HEK293 (cell line): Measurements from ENCODE around the gene TAGAP.
A peak's percentile ranks its signal among the peaks of the same experiment; 100 is the strongest.

Experiments
- CTCF ChIA-PET: fragments of 350-600 bp; formaldehyde crosslinking; extraction: SDS; loops from one replicate; lab custom pipeline; 2021; ENCODE audit warnings: antibody characterized with exemption; lab: Yijun Ruan, JAX
- POLR2A ChIA-PET: fragments of 300-600 bp; formaldehyde crosslinking; extraction: SDS; loops from one replicate; lab custom pipeline; 2020; ENCODE audit warnings: antibody characterized with exemption, inconsistent platforms; lab: Yijun Ruan, JAX
- H3K27ac ChIP-seq: fragments of 200-500 bp; sonication (Bioruptor generic); 2 replicates; pipeline ENCODE4 v1.5.1; 2014; ENCODE audit warnings: low read depth, low read length, control low read depth, inconsistent platforms; ENCODE audit errors: extremely low read depth
- H3K36me3 ChIP-seq, 2 experiments: fragments of 200-500 bp in 1 of 2; sonication (Bioruptor generic) in 1 of 2; 1 replicate in 1 of 2; 2 replicates in 1 of 2; pipeline ENCODE4 v1.5.1; 2014 to 2017; ENCODE audit warnings: inconsistent platforms in 2 of 2, low read length in 2 of 2; ENCODE audit not compliant: control insufficient read depth in 2 of 2, insufficient read depth in 1 of 2
- H3K4me1 ChIP-seq: fragments of 200-500 bp; sonication (Bioruptor generic); 2 replicates; pipeline ENCODE4 v1.5.1; 2014; ENCODE audit warnings: mild to moderate bottlenecking, low read length, inconsistent platforms; ENCODE audit not compliant: control insufficient read depth, insufficient read depth
- H3K4me3 ChIP-seq: 2 replicates; pipeline ENCODE4 v1.5.1; 2011; ENCODE audit warnings: low read depth, mild to moderate bottlenecking, control low read depth, low read length, moderate library complexity
- H3K9me3 ChIP-seq: fragments of 200-500 bp; sonication (Bioruptor generic); 2 replicates; pipeline ENCODE4 v1.5.1; 2014; ENCODE audit warnings: low read depth, low read length, inconsistent platforms; ENCODE audit not compliant: control insufficient read depth, insufficient read depth
- KLF16 ChIP-seq: fragments of 450-650 bp; formaldehyde crosslinking; IDR thresholded peaks from 2 replicates; pipeline ENCODE4 v1.5.1; 2017; ENCODE audit warnings: missing biosample characterization, missing genetic modification characterization
- SALL2 ChIP-seq: fragments of 450-650 bp; formaldehyde crosslinking; IDR thresholded peaks from 2 replicates; pipeline ENCODE4 v1.5.0; 2017; ENCODE audit warnings: missing biosample characterization, mild to moderate bottlenecking, missing genetic modification characterization, borderline replicate concordance
- SCRT2 ChIP-seq: fragments of 450-650 bp; formaldehyde crosslinking; IDR thresholded peaks from 2 replicates; pipeline ENCODE4 v1.5.1; 2016; ENCODE audit warnings: missing biosample characterization, missing genetic modification characterization
- SP3 ChIP-seq: fragments of 450-650 bp; formaldehyde crosslinking; IDR thresholded peaks from 2 replicates; pipeline ENCODE4 v1.5.1; 2016; ENCODE audit warnings: missing biosample characterization, missing genetic modification characterization
- TRIM28 ChIP-seq: IDR thresholded peaks from 2 replicates; pipeline ENCODE4 v1.6.1; 2011; ENCODE audit warnings: low read length, control low read depth, borderline replicate concordance
- ZBTB7A ChIP-seq: fragments of 450-650 bp; formaldehyde crosslinking; IDR thresholded peaks from 2 replicates; pipeline ENCODE4 v1.5.1; 2016; ENCODE audit warnings: low read depth, missing biosample characterization, missing genetic modification characterization
- ZIC2 ChIP-seq: fragments of 450-650 bp; formaldehyde crosslinking; IDR thresholded peaks from 2 replicates; pipeline ENCODE4 v1.5.1; 2016; ENCODE audit warnings: missing biosample characterization, missing genetic modification characterization
- ZNF16 ChIP-seq: fragments of 450-650 bp; formaldehyde crosslinking; IDR thresholded peaks from 2 replicates; pipeline ENCODE4 v1.5.1; 2016; ENCODE audit warnings: low read depth, missing biosample characterization, missing genetic modification characterization
- ZNF202 ChIP-seq: fragments of 450-650 bp; formaldehyde crosslinking; IDR thresholded peaks from 2 replicates; pipeline ENCODE4 v1.5.1; 2016; ENCODE audit warnings: missing biosample characterization, missing genetic modification characterization, borderline replicate concordance
- ZNF211 ChIP-seq: fragments of 450-650 bp; formaldehyde crosslinking; IDR thresholded peaks from 2 replicates; pipeline ENCODE4 v1.5.1; 2016; ENCODE audit warnings: low read depth, missing biosample characterization, missing genetic modification characterization
- ZNF292 ChIP-seq: fragments of 450-650 bp; formaldehyde crosslinking; IDR thresholded peaks from 2 replicates; pipeline ENCODE4 v1.5.1; 2016; ENCODE audit warnings: low read depth, missing biosample characterization, missing genetic modification characterization, borderline replicate concordance
- ZNF366 ChIP-seq: fragments of 450-650 bp; formaldehyde crosslinking; conservative IDR thresholded peaks from 2 replicates; pipeline ENCODE4 v1.5.1; 2016; ENCODE audit warnings: missing biosample characterization, missing genetic modification characterization
- ZNF530 ChIP-seq: fragments of 450-650 bp; formaldehyde crosslinking; IDR thresholded peaks from 2 replicates; pipeline ENCODE4 v1.5.1; 2016; ENCODE audit warnings: low read depth, missing biosample characterization, missing genetic modification characterization
- ZNF548 ChIP-seq: fragments of 450-650 bp; formaldehyde crosslinking; IDR thresholded peaks from 2 replicates; pipeline ENCODE4 v1.5.1; 2016; ENCODE audit warnings: missing biosample characterization, missing genetic modification characterization
- ZNF664 ChIP-seq: fragments of 450-650 bp; formaldehyde crosslinking; IDR thresholded peaks from 2 replicates; pipeline ENCODE4 v1.5.1; 2016; ENCODE audit warnings: missing biosample characterization, missing genetic modification characterization
- ZNF707 ChIP-seq: fragments of 450-650 bp; formaldehyde crosslinking; IDR thresholded peaks from 2 replicates; pipeline ENCODE4 v1.5.1; 2016; ENCODE audit warnings: missing biosample characterization, missing genetic modification characterization
- TF ChIP-seq, protein P1 (sequence below): fragments of 450-650 bp; formaldehyde crosslinking; IDR thresholded peaks from 2 replicates; pipeline ENCODE4 v1.5.1; 2016; ENCODE audit warnings: missing biosample characterization, missing genetic modification characterization
- TF ChIP-seq, protein P2 (sequence below): fragments of 450-650 bp; formaldehyde crosslinking; IDR thresholded peaks from 2 replicates; pipeline ENCODE4 v1.5.1; 2016; ENCODE audit warnings: missing biosample characterization, missing genetic modification characterization, borderline replicate concordance

Gene TAGAP

DNA sequence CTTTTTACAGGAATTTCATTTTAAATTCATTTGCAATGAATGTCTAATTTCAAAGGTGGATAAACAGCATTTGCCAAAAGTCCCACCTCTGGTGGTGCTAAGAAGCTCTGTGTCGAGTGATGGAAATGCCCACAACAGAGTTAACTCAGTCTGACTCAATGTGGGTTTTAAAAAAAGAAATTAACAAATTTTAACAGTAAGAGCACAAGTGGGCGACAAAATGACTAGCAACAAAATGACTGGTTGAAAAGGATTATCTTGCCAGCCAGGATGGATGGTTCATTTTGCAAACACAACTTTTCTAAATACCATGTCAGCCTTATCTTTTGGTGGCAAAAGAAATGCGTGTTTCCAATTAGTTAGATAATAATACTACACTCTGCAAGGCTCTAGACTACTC lies 14.3 kb upstream of the TAGAP start:
- Histone ChIP-seq H3K36me3 (no peaks in the 10 kb centered on the region), H3K4me1 (no peaks in the 10 kb centered on the region), H3K9me3 (no peaks in the 10 kb centered on the region), H3K27ac (no peak overlapping the region), H3K4me3 (no peak overlapping the region)
- CTCF ChIA-PET, result interaction anchor here (1.1 to 1.9 kb wide), 2 partner anchors 16 to 75 kb away, joined by 5 read pairs; no protein-coding TSS in a partner anchor
- TF ChIP-seq ZBTB7A (tag by site-specific recombination), result no peak
- TF ChIP-seq, protein P1, sequence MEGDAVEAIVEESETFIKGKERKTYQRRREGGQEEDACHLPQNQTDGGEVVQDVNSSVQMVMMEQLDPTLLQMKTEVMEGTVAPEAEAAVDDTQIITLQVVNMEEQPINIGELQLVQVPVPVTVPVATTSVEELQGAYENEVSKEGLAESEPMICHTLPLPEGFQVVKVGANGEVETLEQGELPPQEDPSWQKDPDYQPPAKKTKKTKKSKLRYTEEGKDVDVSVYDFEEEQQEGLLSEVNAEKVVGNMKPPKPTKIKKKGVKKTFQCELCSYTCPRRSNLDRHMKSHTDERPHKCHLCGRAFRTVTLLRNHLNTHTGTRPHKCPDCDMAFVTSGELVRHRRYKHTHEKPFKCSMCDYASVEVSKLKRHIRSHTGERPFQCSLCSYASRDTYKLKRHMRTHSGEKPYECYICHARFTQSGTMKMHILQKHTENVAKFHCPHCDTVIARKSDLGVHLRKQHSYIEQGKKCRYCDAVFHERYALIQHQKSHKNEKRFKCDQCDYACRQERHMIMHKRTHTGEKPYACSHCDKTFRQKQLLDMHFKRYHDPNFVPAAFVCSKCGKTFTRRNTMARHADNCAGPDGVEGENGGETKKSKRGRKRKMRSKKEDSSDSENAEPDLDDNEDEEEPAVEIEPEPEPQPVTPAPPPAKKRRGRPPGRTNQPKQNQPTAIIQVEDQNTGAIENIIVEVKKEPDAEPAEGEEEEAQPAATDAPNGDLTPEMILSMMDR (tag by site-specific recombination), result no peak
- TF ChIP-seq ZNF292, result no peak
- TF ChIP-seq, protein P2, sequence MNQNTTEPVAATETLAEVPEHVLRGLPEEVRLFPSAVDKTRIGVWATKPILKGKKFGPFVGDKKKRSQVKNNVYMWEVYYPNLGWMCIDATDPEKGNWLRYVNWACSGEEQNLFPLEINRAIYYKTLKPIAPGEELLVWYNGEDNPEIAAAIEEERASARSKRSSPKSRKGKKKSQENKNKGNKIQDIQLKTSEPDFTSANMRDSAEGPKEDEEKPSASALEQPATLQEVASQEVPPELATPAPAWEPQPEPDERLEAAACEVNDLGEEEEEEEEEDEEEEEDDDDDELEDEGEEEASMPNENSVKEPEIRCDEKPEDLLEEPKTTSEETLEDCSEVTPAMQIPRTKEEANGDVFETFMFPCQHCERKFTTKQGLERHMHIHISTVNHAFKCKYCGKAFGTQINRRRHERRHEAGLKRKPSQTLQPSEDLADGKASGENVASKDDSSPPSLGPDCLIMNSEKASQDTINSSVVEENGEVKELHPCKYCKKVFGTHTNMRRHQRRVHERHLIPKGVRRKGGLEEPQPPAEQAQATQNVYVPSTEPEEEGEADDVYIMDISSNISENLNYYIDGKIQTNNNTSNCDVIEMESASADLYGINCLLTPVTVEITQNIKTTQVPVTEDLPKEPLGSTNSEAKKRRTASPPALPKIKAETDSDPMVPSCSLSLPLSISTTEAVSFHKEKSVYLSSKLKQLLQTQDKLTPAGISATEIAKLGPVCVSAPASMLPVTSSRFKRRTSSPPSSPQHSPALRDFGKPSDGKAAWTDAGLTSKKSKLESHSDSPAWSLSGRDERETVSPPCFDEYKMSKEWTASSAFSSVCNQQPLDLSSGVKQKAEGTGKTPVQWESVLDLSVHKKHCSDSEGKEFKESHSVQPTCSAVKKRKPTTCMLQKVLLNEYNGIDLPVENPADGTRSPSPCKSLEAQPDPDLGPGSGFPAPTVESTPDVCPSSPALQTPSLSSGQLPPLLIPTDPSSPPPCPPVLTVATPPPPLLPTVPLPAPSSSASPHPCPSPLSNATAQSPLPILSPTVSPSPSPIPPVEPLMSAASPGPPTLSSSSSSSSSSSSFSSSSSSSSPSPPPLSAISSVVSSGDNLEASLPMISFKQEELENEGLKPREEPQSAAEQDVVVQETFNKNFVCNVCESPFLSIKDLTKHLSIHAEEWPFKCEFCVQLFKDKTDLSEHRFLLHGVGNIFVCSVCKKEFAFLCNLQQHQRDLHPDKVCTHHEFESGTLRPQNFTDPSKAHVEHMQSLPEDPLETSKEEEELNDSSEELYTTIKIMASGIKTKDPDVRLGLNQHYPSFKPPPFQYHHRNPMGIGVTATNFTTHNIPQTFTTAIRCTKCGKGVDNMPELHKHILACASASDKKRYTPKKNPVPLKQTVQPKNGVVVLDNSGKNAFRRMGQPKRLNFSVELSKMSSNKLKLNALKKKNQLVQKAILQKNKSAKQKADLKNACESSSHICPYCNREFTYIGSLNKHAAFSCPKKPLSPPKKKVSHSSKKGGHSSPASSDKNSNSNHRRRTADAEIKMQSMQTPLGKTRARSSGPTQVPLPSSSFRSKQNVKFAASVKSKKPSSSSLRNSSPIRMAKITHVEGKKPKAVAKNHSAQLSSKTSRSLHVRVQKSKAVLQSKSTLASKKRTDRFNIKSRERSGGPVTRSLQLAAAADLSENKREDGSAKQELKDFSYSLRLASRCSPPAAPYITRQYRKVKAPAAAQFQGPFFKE, result no peak
- POLR2A ChIA-PET, result interaction anchor here (1.1 kb wide), 1 partner anchor 16 kb away, joined by 3 read pairs; no protein-coding TSS in a partner anchor

DNA sequence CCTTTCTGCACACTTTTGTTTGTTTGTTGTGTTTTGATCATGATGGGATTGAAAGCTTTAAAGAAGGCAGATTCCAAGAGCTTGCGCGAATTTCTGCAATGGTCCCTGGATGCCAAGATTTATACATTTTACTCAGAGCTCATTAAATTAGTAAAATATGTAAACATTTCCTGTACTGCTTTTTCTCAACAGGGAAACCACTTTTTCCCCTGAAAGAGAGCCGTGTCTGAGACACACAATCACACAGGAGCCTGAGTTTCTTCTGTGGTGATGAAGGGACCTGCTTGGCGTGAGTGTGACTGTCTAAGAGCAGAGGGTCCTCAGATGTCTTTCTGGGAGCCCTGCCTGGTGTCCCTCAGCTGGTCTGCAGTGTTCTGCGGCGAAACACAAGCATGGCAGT lies 12.1 kb upstream of the TAGAP start:
- Histone ChIP-seq H3K36me3 (no peaks in the 10 kb centered on the region), H3K9me3 (no peaks in the 10 kb centered on the region), H3K27ac (no peak overlapping the region), H3K4me3 (no peak overlapping the region), H3K4me1 (no peaks in the 10 kb centered on the region)
- POLR2A ChIA-PET, result no interaction called here
- CTCF ChIA-PET, result interaction anchor here (0.6 to 1.7 kb wide), 3 partner anchors 13 to 634 kb away, joined by 3 to 7 read pairs (median 4); partner anchors contain the start of gene TAGAP
- TF ChIP-seq ZNF366 (tag by site-specific recombination) (no peak), ZNF707 (tag by site-specific recombination) (no peak), ZNF548 (tag by site-specific recombination) (no peak), ZBTB7A (tag by site-specific recombination) (no peak), ZNF211 (tag by site-specific recombination) (no peak), ZNF664 (tag by site-specific recombination) (no peak), KLF16 (no peak), ZNF530 (tag by site-specific recombination) (no peak), SALL2 (no peak), ZNF202 (tag by site-specific recombination) (no peak), SCRT2 (no peak), SP3 (no peak)

DNA sequence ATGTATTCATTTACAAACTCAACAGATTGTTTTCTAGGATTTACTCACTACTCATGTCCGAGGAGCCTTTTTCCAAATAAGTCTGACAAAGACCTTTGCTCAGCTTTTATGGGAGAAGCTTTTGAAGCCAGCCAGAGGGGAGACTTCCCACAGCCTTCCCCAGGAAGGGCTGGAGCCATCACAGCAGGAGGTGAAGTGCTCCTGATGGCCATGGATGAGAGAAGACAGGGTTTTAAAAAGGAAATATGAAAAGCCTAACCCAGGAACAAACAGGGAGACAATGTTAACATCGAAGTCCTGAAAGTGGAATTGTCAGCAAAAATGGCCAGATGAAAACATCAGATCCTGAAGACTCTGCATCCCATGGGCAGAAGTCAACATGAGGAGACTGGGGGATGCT lies 11.6 kb upstream of the TAGAP start:
- TF ChIP-seq ZNF16 (tag by site-specific recombination) (no peak), ZIC2 (tag by site-specific recombination) (peak; percentile 48), TRIM28 (peak; percentile 65)
- Histone ChIP-seq H3K36me3 (no peaks in the 10 kb centered on the region), H3K27ac (no peak overlapping the region), H3K4me1 (no peaks in the 10 kb centered on the region), H3K4me3 (no peak overlapping the region), H3K9me3 (no peaks in the 10 kb centered on the region)
- ChIA-PET POLR2A (no interaction called here), CTCF (interaction anchor here (1.6 to 2.1 kb wide), 3 partner anchors 12 to 47 kb away, joined by 4 to 7 read pairs (median 7); partner anchors contain the start of gene TAGAP)
